SK-N-SH treated with all-trans-retinoic acid at 6 μM for 48 hours (cell line): ENCODE results near the gene TMEM253.

ENCODE experiments used
- ATAC-seq: fragments of 200-7000 bp; cut with Tn5 transposase; 3 replicates; pipeline ENCODE4 v1.9.1; 2020; ENCODE audit warnings: mild to moderate bottlenecking, moderate library complexity
- ARNTL ChIP-seq: fragments of 450-650 bp; formaldehyde crosslinking; IDR thresholded peaks from 2 replicates; pipeline ENCODE4 v1.5.0; 2020; ENCODE audit warnings: low read depth, mild to moderate bottlenecking, moderate library complexity, borderline replicate concordance
- BACH2 ChIP-seq: fragments of 250-450 bp; sonication (Bioruptor Pico); IDR thresholded peaks from 2 replicates; pipeline ENCODE4 v1.9.0; 2021; ENCODE audit warnings: mild to moderate bottlenecking, borderline replicate concordance
- CSDC2 ChIP-seq: fragments of 250-450 bp; sonication (Bioruptor Pico); IDR thresholded peaks from 2 replicates; pipeline ENCODE4 v1.5.0; 2020; ENCODE audit warnings: mild to moderate bottlenecking, moderate library complexity
- GLIS3 ChIP-seq: fragments of 250-450 bp; sonication (Bioruptor Pico); IDR thresholded peaks from 2 replicates; pipeline ENCODE4 v1.5.0; 2020; ENCODE audit warnings: mild to moderate bottlenecking, moderate library complexity
- ISL1 ChIP-seq: fragments of 250-450 bp; sonication (Bioruptor Pico); IDR thresholded peaks from 2 replicates; pipeline ENCODE4 v2.1.2; 2022; ENCODE audit warnings: mild to moderate bottlenecking, moderate library complexity
- POU6F1 ChIP-seq: fragments of 250-450 bp; sonication (Bioruptor Pico); IDR thresholded peaks from 2 replicates; pipeline ENCODE4 v1.8.0; 2021; ENCODE audit warnings: low read depth, mild to moderate bottlenecking, moderate library complexity, borderline replicate concordance
- RARB ChIP-seq: fragments of 250-450 bp; sonication (Bioruptor Pico); IDR thresholded peaks from 2 replicates; pipeline ENCODE4 v1.8.0; 2021; ENCODE audit warnings: mild to moderate bottlenecking, moderate library complexity
- SNAI2 ChIP-seq: fragments of 250-450 bp; sonication (Bioruptor Pico); IDR thresholded peaks from 2 replicates; pipeline ENCODE4 v1.5.0; 2020; ENCODE audit warnings: mild to moderate bottlenecking, moderate library complexity
- TCF4 ChIP-seq: fragments of 250-450 bp; sonication (Bioruptor Pico); IDR thresholded peaks from 2 replicates; pipeline ENCODE4 v1.8.0; 2021; ENCODE audit warnings: mild to moderate bottlenecking, moderate library complexity, borderline replicate concordance
- TSHZ2 ChIP-seq: fragments of 250-450 bp; sonication (Bioruptor Pico); IDR thresholded peaks from 2 replicates; pipeline ENCODE4 v1.5.0; 2020; ENCODE audit warnings: mild to moderate bottlenecking, moderate library complexity
- ZC3H10 ChIP-seq: fragments of 250-450 bp; sonication (Bioruptor Pico); IDR thresholded peaks from 2 replicates; pipeline ENCODE4 v1.5.1; 2021; ENCODE audit warnings: mild to moderate bottlenecking, moderate library complexity
- ZFP3 ChIP-seq: fragments of 250-450 bp; sonication (Bioruptor Pico); IDR thresholded peaks from 2 replicates; pipeline ENCODE4 v1.5.0; 2020; ENCODE audit warnings: mild to moderate bottlenecking, moderate library complexity
- ZFP30 ChIP-seq: fragments of 450-650 bp; formaldehyde crosslinking; IDR thresholded peaks from 2 replicates; pipeline ENCODE4 v1.5.0; 2022; ENCODE audit warnings: mild to moderate bottlenecking, moderate library complexity
- ZNF70 ChIP-seq: fragments of 450-650 bp; formaldehyde crosslinking; IDR thresholded peaks from 2 replicates; pipeline ENCODE4 v1.5.0; 2020; ENCODE audit warnings: mild to moderate bottlenecking, moderate library complexity
- ZNF8 ChIP-seq: fragments of 450-650 bp; formaldehyde crosslinking; IDR thresholded peaks from 2 replicates; pipeline ENCODE4 v1.5.0; 2020; ENCODE audit warnings: mild to moderate bottlenecking, moderate library complexity
- TF ChIP-seq, protein P1 (sequence below): fragments of 250-450 bp; sonication (Bioruptor Pico); IDR thresholded peaks from 2 replicates; pipeline ENCODE4 v1.5.1; 2020; ENCODE audit warnings: low read depth, mild to moderate bottlenecking, moderate library complexity
- TF ChIP-seq, protein P2 (sequence below): fragments of 250-450 bp; sonication (Bioruptor Pico); IDR thresholded peaks from 2 replicates; pipeline ENCODE4 v1.8.0; 2020; ENCODE audit warnings: mild to moderate bottlenecking, moderate library complexity, borderline replicate concordance

The TMEM253 gene

DNA sequence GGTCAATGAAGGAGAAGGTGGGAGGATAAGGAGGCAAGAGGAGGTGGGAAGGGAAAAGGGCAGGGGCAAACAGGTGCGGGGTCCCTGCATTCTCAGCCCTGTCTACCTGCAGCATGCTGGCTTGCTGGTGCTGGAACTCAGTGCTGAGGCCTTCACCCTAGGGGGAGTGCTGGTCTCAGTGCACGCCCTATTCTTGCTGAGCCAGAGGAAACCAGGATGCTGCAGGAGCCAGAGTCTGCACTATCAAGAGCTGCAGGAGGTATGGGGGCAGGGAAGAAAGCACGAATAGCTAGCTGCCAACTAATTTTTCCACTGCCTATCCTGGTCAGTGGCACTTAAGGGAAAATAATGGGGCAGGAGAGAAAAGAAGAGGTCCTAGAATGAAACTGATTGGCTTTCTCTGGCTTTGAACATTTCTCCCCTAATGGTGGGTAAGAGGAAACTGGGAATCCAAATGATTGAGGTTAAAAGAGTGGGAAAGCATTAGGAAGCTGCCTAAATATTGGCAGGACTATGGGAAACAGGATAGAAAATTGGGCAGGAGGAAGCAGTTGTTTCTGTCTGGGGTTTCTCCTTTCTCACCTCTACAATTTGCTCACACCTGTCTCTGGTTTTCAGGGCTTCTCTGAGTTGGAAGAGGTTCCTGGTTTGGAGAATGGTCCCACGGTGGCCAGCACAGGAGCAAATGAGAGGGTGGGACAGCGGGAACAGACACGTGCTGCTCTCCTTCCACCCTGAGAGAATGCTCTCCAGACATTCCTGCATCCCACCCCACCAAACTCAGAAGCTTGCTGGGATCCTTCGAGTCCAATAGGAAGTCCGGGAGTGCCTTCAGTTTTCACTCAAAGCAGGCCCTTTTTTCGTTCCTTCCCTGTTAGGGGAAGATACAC lies 1.9 kb downstream of the TMEM253 start:
- no peak for ATAC-seq
- no peak for TF ChIP-seq ARNTL (CRISPR knock-in tag)
- no peak for TF ChIP-seq CSDC2 (CRISPR knock-in tag)
- no peak for TF ChIP-seq ZC3H10 (CRISPR knock-in tag)
- TF ChIP-seq SNAI2 (CRISPR knock-in tag): no peak
- TF ChIP-seq ZNF70 (CRISPR knock-in tag): no peak
- no peak for TF ChIP-seq TSHZ2 (CRISPR knock-in tag)
- TF ChIP-seq, protein P1, sequence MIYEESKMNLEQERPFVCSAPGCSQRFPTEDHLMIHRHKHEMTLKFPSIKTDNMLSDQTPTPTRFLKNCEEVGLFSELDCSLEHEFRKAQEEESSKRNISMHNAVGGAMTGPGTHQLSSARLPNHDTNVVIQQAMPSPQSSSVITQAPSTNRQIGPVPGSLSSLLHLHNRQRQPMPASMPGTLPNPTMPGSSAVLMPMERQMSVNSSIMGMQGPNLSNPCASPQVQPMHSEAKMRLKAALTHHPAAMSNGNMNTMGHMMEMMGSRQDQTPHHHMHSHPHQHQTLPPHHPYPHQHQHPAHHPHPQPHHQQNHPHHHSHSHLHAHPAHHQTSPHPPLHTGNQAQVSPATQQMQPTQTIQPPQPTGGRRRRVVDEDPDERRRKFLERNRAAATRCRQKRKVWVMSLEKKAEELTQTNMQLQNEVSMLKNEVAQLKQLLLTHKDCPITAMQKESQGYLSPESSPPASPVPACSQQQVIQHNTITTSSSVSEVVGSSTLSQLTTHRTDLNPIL: no peak
- TF ChIP-seq RARB (CRISPR knock-in tag): no peak
- no peak for TF ChIP-seq ZNF8 (CRISPR knock-in tag)
- no peak for TF ChIP-seq GLIS3 (CRISPR knock-in tag)

DNA sequence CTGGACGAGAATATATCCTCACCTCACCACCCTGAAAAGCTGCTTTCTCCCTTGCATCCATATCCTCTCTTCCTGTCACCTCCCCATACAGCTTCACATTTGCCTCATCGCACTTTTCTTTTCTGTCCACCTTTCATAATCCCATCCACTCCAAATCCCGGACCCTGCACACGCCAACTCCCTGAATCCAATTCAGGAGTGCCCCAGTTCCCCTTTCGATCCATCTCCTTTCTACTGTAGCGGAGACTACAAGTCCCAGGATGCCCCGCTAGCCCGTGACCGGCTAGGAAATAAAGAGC lies 2.5 kb downstream of the TMEM253 start:
- no peak for ATAC-seq
- TF ChIP-seq ZFP3 (no peak), BACH2 (no peak), ZFP30 (CRISPR knock-in tag) (no peak)
- TF ChIP-seq, protein P1: no peak
- TF ChIP-seq, all 23 proteins: peak for 0

GRCh38 chr14:21103710-21104447 lies 3.0 kb downstream of the TMEM253 start:
- TF ChIP-seq TCF4 (CRISPR knock-in tag): no peak; the same call in 1 of the 2 replicates
- TF ChIP-seq BACH2: no peak
- 0 out of 2 replicates have a peak, but pooled peaks have one; percentile 56 for TF ChIP-seq POU6F1
- TF ChIP-seq, protein P1: no peak
- ATAC-seq: peak; percentile 93

DNA sequence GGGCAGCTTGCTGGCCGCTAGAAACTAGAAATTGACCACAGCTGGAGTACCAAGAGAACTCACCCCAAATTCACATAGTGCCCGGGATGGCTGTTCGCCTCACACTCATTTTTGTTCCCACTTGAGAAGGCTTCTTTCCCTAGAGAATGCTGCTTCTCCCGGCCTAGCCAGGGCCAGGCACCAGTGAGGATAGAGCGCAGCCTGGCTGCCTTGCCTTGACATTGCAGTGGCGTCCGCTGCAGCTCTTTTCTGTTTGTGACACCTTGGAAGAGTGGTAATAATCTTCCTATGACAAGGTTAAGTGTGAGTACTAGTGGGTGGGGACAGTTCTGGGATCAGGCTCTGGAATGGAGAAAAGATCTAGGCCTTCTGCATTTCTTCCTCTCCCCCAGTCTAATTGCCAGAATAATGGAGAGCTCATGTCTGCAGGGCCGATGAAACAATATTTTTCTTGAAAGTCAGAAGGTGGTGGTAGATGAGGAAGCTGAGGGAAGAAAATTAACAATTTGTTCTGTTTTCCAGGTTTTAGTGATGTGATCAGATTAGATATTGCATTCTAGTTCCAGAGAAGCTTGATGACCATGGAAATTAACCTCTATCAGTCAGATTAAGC lies 3.7 kb downstream of the TMEM253 start:
- peak; percentile 75 for ATAC-seq
- no peak for TF ChIP-seq ZNF70 (CRISPR knock-in tag)
- no peak for TF ChIP-seq ZNF8 (CRISPR knock-in tag)
- no peak for TF ChIP-seq ISL1
- TF ChIP-seq, protein P2, sequence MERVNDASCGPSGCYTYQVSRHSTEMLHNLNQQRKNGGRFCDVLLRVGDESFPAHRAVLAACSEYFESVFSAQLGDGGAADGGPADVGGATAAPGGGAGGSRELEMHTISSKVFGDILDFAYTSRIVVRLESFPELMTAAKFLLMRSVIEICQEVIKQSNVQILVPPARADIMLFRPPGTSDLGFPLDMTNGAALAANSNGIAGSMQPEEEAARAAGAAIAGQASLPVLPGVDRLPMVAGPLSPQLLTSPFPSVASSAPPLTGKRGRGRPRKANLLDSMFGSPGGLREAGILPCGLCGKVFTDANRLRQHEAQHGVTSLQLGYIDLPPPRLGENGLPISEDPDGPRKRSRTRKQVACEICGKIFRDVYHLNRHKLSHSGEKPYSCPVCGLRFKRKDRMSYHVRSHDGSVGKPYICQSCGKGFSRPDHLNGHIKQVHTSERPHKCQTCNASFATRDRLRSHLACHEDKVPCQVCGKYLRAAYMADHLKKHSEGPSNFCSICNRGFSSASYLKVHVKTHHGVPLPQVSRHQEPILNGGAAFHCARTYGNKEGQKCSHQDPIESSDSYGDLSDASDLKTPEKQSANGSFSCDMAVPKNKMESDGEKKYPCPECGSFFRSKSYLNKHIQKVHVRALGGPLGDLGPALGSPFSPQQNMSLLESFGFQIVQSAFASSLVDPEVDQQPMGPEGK (CRISPR knock-in tag): no peak
- TF ChIP-seq BACH2: no peak
- no peak for TF ChIP-seq GLIS3 (CRISPR knock-in tag)
- TF ChIP-seq ZFP3: no peak
- TF ChIP-seq SNAI2 (CRISPR knock-in tag): no peak
- TF ChIP-seq ZC3H10 (CRISPR knock-in tag): no peak
- no peak for TF ChIP-seq RARB (CRISPR knock-in tag)
- no peak for TF ChIP-seq TSHZ2 (CRISPR knock-in tag)
- no peak for TF ChIP-seq CSDC2 (CRISPR knock-in tag)
- no peak for TF ChIP-seq TCF4 (CRISPR knock-in tag)
